ENCODE results near the gene DPF1.

- TF ChIP-seq CTCF (IDR thresholded peaks at IDR 0.05; ENCODE audit: low read length) = no peak
- TF ChIP-seq EZH2phosphoT487 (IDR thresholded peaks at IDR 0.05; ENCODE audit: low read length) = no peak
- TF ChIP-seq EZH2 (optimal IDR thresholded peaks at IDR 0.05; ENCODE audit: low read depth, low read length) = no peak
These were observed 19.9 kb downstream of the DPF1 start for GRCh38 chr19:38204096-38204495.
